Esophagus muscularis mucosa (tissue), 3 donors: ENCODE results near the gene CALCR.

Source experiments
- CTCF ChIP-seq, 3 experiments: fragments of 200-600 bp in 2 of 3; fragments of 450-650 bp in 1 of 3; sonication (generic) in 2 of 3; IDR thresholded peaks; one replicate each; pipeline ENCODE4 v1.5.1; 2017 to 2019; ENCODE audit warnings: antibody characterized with exemption in 3 of 3, mild to moderate bottlenecking in 2 of 3, moderate library complexity in 1 of 3
- POLR2A ChIP-seq: fragments of 450-650 bp; IDR thresholded peaks from one replicate; pipeline ENCODE4 v1.6.1; 2017; ENCODE audit warnings: antibody characterized with exemption, moderate library complexity, mild to moderate bottlenecking, low read depth
- POLR2AphosphoS5 ChIP-seq, 2 donors: sonication (generic); formaldehyde crosslinking; IDR thresholded peaks; one replicate each; pipeline ENCODE4 v1.6.1; 2017; ENCODE audit warnings: antibody characterized with exemption in 2 of 2

GRCh38 chr7:93575555-93576399 lies 1.3 kb upstream of the CALCR start:
- TF ChIP-seq POLR2A: no peak
- no peak for TF ChIP-seq CTCF (IDR thresholded peaks at IDR 0.05)
- TF ChIP-seq POLR2AphosphoS5 (IDR thresholded peaks at IDR 0.05): no peak
